HUES64 (cell line): Measurements from ENCODE around the gene GFPT2. TPM values are rescaled to one million over a fixed set of nuclear protein-coding genes. Genes with fewer than 3 reads are reported as not detected.

Source experiments
- H3K27ac ChIP-seq: 2 replicates; pipeline ENCODE4 v1.7.0; 2013; ENCODE audit warnings: low read depth, low read length, inconsistent platforms
- H3K27me3 ChIP-seq: 2 replicates; pipeline ENCODE4 v1.6.1; 2013; ENCODE audit warnings: mild to moderate bottlenecking, low read length; ENCODE audit not compliant: insufficient read depth
- H3K36me3 ChIP-seq: 2 replicates; pipeline ENCODE4 v1.6.1; 2013; ENCODE audit warnings: mild to moderate bottlenecking, low read length; ENCODE audit not compliant: insufficient read depth
- H3K4me1 ChIP-seq: 2 replicates; pipeline ENCODE4 v1.6.1; 2013; ENCODE audit warnings: mild to moderate bottlenecking, low read length, moderate library complexity; ENCODE audit not compliant: insufficient read depth
- H3K4me3 ChIP-seq: 2 replicates; pipeline ENCODE4 v1.5.1; 2013; ENCODE audit warnings: mild to moderate bottlenecking, low read length, moderate library complexity
- H3K9ac ChIP-seq: 2 replicates; pipeline ENCODE4 v1.6.1; 2013; ENCODE audit warnings: mild to moderate bottlenecking, low read depth, low read length
- H3K9me3 ChIP-seq: 2 replicates; pipeline ENCODE4 v1.6.1; 2013; ENCODE audit warnings: low read depth, low read length; ENCODE audit not compliant: insufficient read depth
- WGBS: fragments of 150-250, 120-280 bp; methylation state at CpG from one replicate; pipeline ENCODE4 v1.1.7; 2013; ENCODE audit warnings: missing lambda C conversion rate; 5-methylcytosine and 5-hydroxymethylcytosine counted together
- polyA plus RNA-seq, 2 experiments: library from polyadenylated mRNA; stranded (reverse); fragments of 50-300 nt; gene quantifications; one replicate each; pipeline ENCODE4 v1.2.3, GENCODE V29; 2013

Gene GFPT2
- 67.4 TPM for polyA plus RNA-seq (2013, experiment 1 of 2)
- 66.3 TPM for polyA plus RNA-seq (2013, experiment 2 of 2)

GRCh38 chr5:180353048-180353979 lies at the start of gene GFPT2:
Gene GFPT2, minus strand, starts transcription at chr5:180353336. Its CDS starts 119 bp downstream, at chr5:180353217.
- peaks cover 28% of the 10 kb centered on the region for H3K27me3 ChIP-seq
- WGBS, result under 1% methylated on average over 105 of the region's 106 CpGs
- H3K36me3 ChIP-seq, result peaks cover 16% of the 10 kb centered on the region
- peak within 1 kb of the TSS; percentile 91 for H3K4me3 ChIP-seq
- no peaks in the 10 kb centered on the region for H3K9me3 ChIP-seq
- peak within 1 kb of the TSS; percentile 77 for H3K9ac ChIP-seq
- peaks cover 31% of the 10 kb centered on the region for H3K4me1 ChIP-seq
- H3K27ac ChIP-seq, result no peak within 1 kb of the TSS

GRCh38 chr5:180402716-180403115 lies 49.6 kb upstream of the GFPT2 start:
- Histone ChIP-seq H3K4me3 (no peak overlapping the region), H3K36me3 (no peaks in the 10 kb centered on the region), H3K4me1 (no peaks in the 10 kb centered on the region), H3K27me3 (no peaks in the 10 kb centered on the region), H3K9ac (no peak overlapping the region), H3K27ac (no peak overlapping the region), H3K9me3 (peaks cover 3% of the 10 kb centered on the region; the same call in 1 of the 2 replicates)
- 95% methylated on average over 13 of the region's 13 CpGs for WGBS

GRCh38 chr5:180401229-180401907 lies 48.2 kb upstream of the GFPT2 start:
- Histone ChIP-seq H3K27ac (no peak overlapping the region), H3K4me1 (no peaks in the 10 kb centered on the region)
- WGBS, result 93% methylated on average over 10 of the region's 11 CpGs

DNA sequence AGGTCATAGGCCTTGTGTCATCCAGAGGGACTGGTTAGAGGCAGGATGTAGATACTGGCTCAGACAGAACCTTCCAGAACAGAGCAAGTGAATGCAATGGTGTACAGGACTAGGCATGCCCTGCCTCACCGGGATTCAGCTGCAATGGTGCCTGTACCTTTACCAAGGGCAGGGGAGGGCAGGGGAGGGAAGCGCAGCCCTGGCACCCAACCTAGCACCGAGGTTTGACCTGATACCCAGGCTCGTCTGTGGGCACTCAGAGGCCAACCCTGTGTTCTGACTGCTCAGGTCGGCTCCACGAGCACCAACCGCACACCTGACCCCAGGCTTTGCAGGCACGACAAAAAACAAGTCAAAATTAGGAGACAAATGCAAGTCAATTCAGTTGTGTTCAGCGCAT lies 47.3 kb upstream of the GFPT2 start:
- Histone ChIP-seq H3K9ac (no peak overlapping the region), H3K4me1 (no peaks in the 10 kb centered on the region), H3K36me3 (no peaks in the 10 kb centered on the region), H3K9me3 (peaks cover 3% of the 10 kb centered on the region; the same call in 1 of the 2 replicates), H3K27ac (no peak overlapping the region), H3K27me3 (no peaks in the 10 kb centered on the region), H3K4me3 (no peak overlapping the region)
- 84% methylated on average over 9 of the region's 9 CpGs for WGBS

More at GRCh38 chr5:180401229-180401907, 48.2 kb upstream of the GFPT2 start:
- Histone ChIP-seq H3K9ac (no peak overlapping the region), H3K9me3 (peaks cover 3% of the 10 kb centered on the region; the same call in 1 of the 2 replicates), H3K36me3 (no peaks in the 10 kb centered on the region), H3K4me3 (no peak overlapping the region), H3K27me3 (no peaks in the 10 kb centered on the region)

DNA sequence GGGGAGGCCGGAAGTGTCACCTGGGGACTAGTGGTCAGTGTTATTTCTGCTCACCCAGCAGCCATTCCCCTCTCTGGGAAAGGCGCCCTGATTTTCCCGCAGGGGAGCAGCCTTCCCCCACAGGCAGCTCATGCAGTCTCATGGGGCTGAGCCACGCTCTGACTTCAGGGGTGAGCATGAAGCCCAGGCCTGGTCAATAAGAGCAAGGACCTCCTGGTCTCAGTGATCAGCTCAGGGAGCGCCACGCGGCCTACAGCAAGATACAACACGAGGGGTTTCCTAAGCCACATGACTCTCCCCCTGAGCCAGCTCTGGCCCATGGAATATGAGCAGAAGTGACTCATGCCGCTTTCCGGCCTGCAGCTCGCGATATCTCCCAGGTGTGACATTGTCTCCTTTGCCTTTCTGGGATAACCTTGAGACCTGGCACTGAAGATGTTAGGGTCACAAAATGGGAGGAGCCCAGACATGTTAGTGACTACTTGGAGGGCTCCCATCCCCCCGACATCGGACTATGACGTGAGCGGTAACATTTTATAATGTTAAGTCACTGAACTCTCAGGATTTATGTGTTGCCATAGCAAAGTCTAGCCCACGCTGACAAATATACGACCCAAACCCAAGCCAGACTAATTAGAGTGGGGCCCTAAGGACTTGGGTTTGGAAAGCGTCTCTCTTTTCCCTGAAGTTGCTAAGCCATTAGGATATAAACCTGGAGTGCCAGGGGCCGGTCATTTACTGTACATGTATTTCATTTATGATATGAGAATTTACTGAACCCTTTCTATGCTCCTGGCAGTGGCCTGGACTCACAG lies 46.5 kb upstream of the GFPT2 start:
- H3K27me3 ChIP-seq, result no peaks in the 10 kb centered on the region
- no peaks in the 10 kb centered on the region for H3K36me3 ChIP-seq
- no peak overlapping the region for H3K27ac ChIP-seq
- no peak overlapping the region for H3K9ac ChIP-seq
- WGBS, result 91% methylated on average over 19 of the region's 20 CpGs
- peaks cover 3% of the 10 kb centered on the region; the same call in 1 of the 2 replicates for H3K9me3 ChIP-seq
- no peaks in the 10 kb centered on the region for H3K4me1 ChIP-seq
- no peak overlapping the region for H3K4me3 ChIP-seq

GRCh38 chr5:180396926-180397325 lies 43.8 kb upstream of the GFPT2 start:
- H3K9ac ChIP-seq, result no peak overlapping the region
- no peaks in the 10 kb centered on the region for H3K27me3 ChIP-seq
- H3K9me3 ChIP-seq, result peaks cover 3% of the 10 kb centered on the region; the same call in 1 of the 2 replicates
- H3K4me1 ChIP-seq, result no peaks in the 10 kb centered on the region
- no peak overlapping the region for H3K4me3 ChIP-seq
- H3K36me3 ChIP-seq, result no peaks in the 10 kb centered on the region
- 92% methylated on average over 12 of the region's 12 CpGs for WGBS
- H3K27ac ChIP-seq, result no peak overlapping the region

GRCh38 chr5:180395540-180396274 lies 42.6 kb upstream of the GFPT2 start:
- H3K9ac ChIP-seq, result no peak overlapping the region
- H3K9me3 ChIP-seq, result no peaks in the 10 kb centered on the region
- H3K27me3 ChIP-seq, result no peaks in the 10 kb centered on the region
- H3K4me1 ChIP-seq, result no peaks in the 10 kb centered on the region
- H3K27ac ChIP-seq, result no peak overlapping the region
- H3K4me3 ChIP-seq, result no peak overlapping the region
- no peaks in the 10 kb centered on the region for H3K36me3 ChIP-seq
- 92% methylated on average over 16 of the region's 16 CpGs for WGBS

- 90% methylated on average over 13 of the region's 13 CpGs for WGBS
- Histone ChIP-seq H3K27ac (no peak overlapping the region), H3K27me3 (no peaks in the 10 kb centered on the region), H3K9me3 (no peaks in the 10 kb centered on the region), H3K9ac (no peak overlapping the region), H3K4me1 (no peaks in the 10 kb centered on the region), H3K36me3 (no peaks in the 10 kb centered on the region), H3K4me3 (no peak overlapping the region)
Measured at GRCh38 chr5:180394031-180394636, 41.0 kb upstream of the GFPT2 start.

DNA sequence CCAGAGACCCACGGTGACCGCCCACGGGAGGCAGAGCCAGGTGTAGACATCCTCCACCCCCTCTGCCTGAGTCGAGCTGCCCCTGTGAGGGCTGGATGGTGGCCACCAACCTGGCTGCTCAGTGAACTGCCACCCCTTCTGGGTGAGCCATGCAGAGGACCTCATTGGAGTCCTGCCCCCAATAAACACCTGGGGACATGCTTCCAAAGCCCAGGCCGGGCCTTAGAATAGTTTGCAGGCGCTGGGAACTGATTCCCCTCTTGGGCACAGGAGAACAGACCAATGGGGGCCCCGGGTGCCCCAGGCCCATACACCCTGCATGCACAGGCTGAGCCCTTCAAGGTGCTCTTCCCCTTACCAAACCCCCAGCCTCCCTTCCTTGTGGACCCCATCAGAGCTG lies 38.1 kb upstream of the GFPT2 start:
- no peaks in the 10 kb centered on the region for H3K36me3 ChIP-seq
- WGBS, result 93% methylated on average over 7 of the region's 7 CpGs
- H3K9ac ChIP-seq, result no peak overlapping the region
- H3K27me3 ChIP-seq, result no peaks in the 10 kb centered on the region
- no peak overlapping the region for H3K27ac ChIP-seq
- H3K4me3 ChIP-seq, result no peak overlapping the region
- H3K4me1 ChIP-seq, result no peaks in the 10 kb centered on the region; the same call in 1 of the 2 replicates
- H3K9me3 ChIP-seq, result no peaks in the 10 kb centered on the region
